Gastroesophageal sphincter (tissue), 4 donors: ENCODE data around the gene NGEF. TPM values are rescaled to one million over a fixed set of nuclear protein-coding genes. Genes with fewer than 3 reads are reported as not detected.

Experiments used
- ATAC-seq: fragments of 150-250 bp; one replicate; pipeline ENCODE4 v1.9.1; 2016; ENCODE audit warnings: mild to moderate bottlenecking, moderate library complexity
- H3K27ac ChIP-seq, 4 donors: fragments of 200-600 bp; sonication (generic) in 3 of 4; 1 replicate in 3 of 4; 2 replicates in 1 of 4; pipeline ENCODE4 v1.5.1; 2016 to 2019
- H3K27me3 ChIP-seq: fragments of 200-600 bp; sonication (generic); one replicate; pipeline ENCODE4 v1.5.1; 2019
- H3K36me3 ChIP-seq, 2 donors: fragments of 200-600 bp; sonication (generic); one replicate each; pipeline ENCODE4 v1.5.1; 2019; ENCODE audit warnings: control low read depth in 1 of 2
- H3K4me1 ChIP-seq, 3 donors: fragments of 200-600 bp; sonication (generic); 1 replicate in 2 of 3; 2 replicates in 1 of 3; pipeline ENCODE4 v1.5.1; 2016 to 2019; ENCODE audit warnings: control low read depth in 2 of 3
- H3K4me3 ChIP-seq, 2 donors: fragments of 200-600 bp; sonication (generic); one replicate each; pipeline ENCODE4 v1.5.1; 2019; ENCODE audit warnings: mild to moderate bottlenecking in 1 of 2, moderate library complexity in 1 of 2
- H3K9me3 ChIP-seq, 3 donors: fragments of 200-600 bp; sonication (generic); one replicate each; pipeline ENCODE4 v1.5.1; 2017 to 2019; ENCODE audit warnings: control low read depth in 2 of 3
- CTCF ChIP-seq, 4 experiments: fragments of 200-600 bp in 2 of 4; fragments of 450-650 bp in 2 of 4; sonication (generic) in 1 of 4; IDR thresholded peaks; one replicate each; pipeline ENCODE4 v1.5.1; 2017 to 2019; ENCODE audit warnings: antibody characterized with exemption in 4 of 4, mild to moderate bottlenecking in 2 of 4, moderate library complexity in 2 of 4
- EP300 ChIP-seq: sonication (generic); formaldehyde crosslinking; IDR thresholded peaks from one replicate; pipeline ENCODE4 v1.6.1; 2017; ENCODE audit warnings: antibody characterized with exemption, mild to moderate bottlenecking
- POLR2A ChIP-seq, 2 donors: fragments of 450-650 bp; IDR thresholded peaks; one replicate each; pipeline ENCODE4 v1.6.1; 2017; ENCODE audit warnings: antibody characterized with exemption in 2 of 2, mild to moderate bottlenecking in 2 of 2, moderate library complexity in 1 of 2
- POLR2AphosphoS5 ChIP-seq: sonication (generic); formaldehyde crosslinking; IDR thresholded peaks from one replicate; pipeline ENCODE4 v1.6.1; 2017; ENCODE audit warnings: antibody characterized with exemption
- WGBS, 2 donors: methylation state at CpG; one replicate each; pipeline ENCODE4 v1.1.5; 2018; ENCODE audit warnings: low coverage in 1 of 2; 5-methylcytosine and 5-hydroxymethylcytosine counted together
- total RNA-seq, 4 donors: library from RNA; depleted of rRNA; stranded (reverse); fragments of >200 nt; gene quantifications; one replicate each; pipeline ENCODE4 v1.1.0, GENCODE V29; 2016

The NGEF gene
- total RNA-seq, 4 donors from 2014 or later: 0.40 to 0.49 (median 0.46) TPM; not detected in 1

GRCh38 chr2:232870018-232870765 lies 142.9 kb downstream of the NGEF start, which contains the start of gene SNORC:
Gene SNORC (plus strand): TSS chr2:232870264. CDS start chr2:232870342, 78 bp downstream.
- Histone ChIP-seq H3K4me3 (no peak within 1 kb of the TSS), H3K36me3 (no peaks in the 10 kb centered on the region), H3K27me3 (peaks cover 8% of the 10 kb centered on the region), H3K4me1 (peaks cover 0 to 1% (median 0%) of the 10 kb centered on the region in 3 donors), H3K9me3 (no peaks in the 10 kb centered on the region), H3K27ac (no peak within 1 kb of the TSS)
- WGBS, 2 donors: 92 to 97% methylated on average over 2 to 5 of the region's 21 CpGs
- TF ChIP-seq CTCF (IDR thresholded peaks at IDR 0.05) (no peak), POLR2A (IDR thresholded peaks at IDR 0.05) (no peak), POLR2AphosphoS5 (no peak), EP300 (no peak)
- no peak for ATAC-seq

GRCh38 chr2:232869138-232870017 lies 143.7 kb downstream of the NGEF start:
- Histone ChIP-seq H3K4me1 (no peaks in the 10 kb centered on the region), H3K36me3 (no peaks in the 10 kb centered on the region), H3K27me3 (no peaks in the 10 kb centered on the region), H3K4me3 (no peak overlapping the region), H3K9me3 (no peaks in the 10 kb centered on the region), H3K27ac (no peak overlapping the region)
- WGBS, 2 donors: 66% methylated on average over 8 to 14 of the region's 15 CpGs
- ATAC-seq: no peak
- TF ChIP-seq POLR2A (IDR thresholded peaks at IDR 0.05): no peak
- no peak for TF ChIP-seq POLR2AphosphoS5
- no peak for TF ChIP-seq CTCF (IDR thresholded peaks at IDR 0.05)
- no peak for TF ChIP-seq EP300

DNA sequence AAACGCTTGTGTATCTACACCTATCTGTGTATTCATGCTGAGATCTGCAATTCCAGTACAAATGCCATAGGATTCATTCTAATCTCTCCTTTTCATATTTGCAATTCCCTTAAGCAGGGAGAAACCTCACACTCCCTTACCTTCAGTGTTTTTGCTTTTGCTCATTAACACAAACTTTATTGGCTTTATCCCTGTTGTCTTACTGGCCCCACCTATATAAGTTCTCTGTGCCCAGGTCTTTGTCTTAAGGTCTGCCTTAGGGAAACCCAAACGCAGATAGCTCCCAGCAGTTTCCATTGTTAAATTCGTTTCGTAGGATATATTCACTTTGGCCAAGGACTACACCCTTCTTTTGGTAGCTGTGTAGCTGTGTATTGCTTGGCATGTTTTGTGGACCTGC lies 147.0 kb downstream of the NGEF start:
- H3K27ac ChIP-seq: no peak overlapping the region
- TF ChIP-seq EP300 (no peak), POLR2AphosphoS5 (no peak), CTCF (IDR thresholded peaks at IDR 0.05) (no peak), POLR2A (IDR thresholded peaks at IDR 0.05) (no peak)
- no peak for ATAC-seq
- H3K4me3 ChIP-seq: no peak overlapping the region
- WGBS, 2 donors: 81 to 89% methylated on average over 4 of the region's 4 CpGs
- no peaks in the 10 kb centered on the region for H3K4me1 ChIP-seq
- no peaks in the 10 kb centered on the region for H3K27me3 ChIP-seq
- no peaks in the 10 kb centered on the region for H3K9me3 ChIP-seq
- H3K36me3 ChIP-seq: peaks cover 0 to 16% of the 10 kb centered on the region in 2 donors

GRCh38 chr2:232865165-232865564 lies 147.9 kb downstream of the NGEF start:
- Histone ChIP-seq H3K36me3 (peaks cover 0 to 23% of the 10 kb centered on the region in 2 donors), H3K9me3 (no peaks in the 10 kb centered on the region), H3K4me1 (no peaks in the 10 kb centered on the region), H3K27ac (no peak overlapping the region), H3K27me3 (no peaks in the 10 kb centered on the region), H3K4me3 (no peak overlapping the region)
- no peak for TF ChIP-seq EP300
- no peak for TF ChIP-seq POLR2AphosphoS5
- TF ChIP-seq POLR2A (IDR thresholded peaks at IDR 0.05): no peak
- TF ChIP-seq CTCF (IDR thresholded peaks at IDR 0.05): no peak
- no peak for ATAC-seq
- WGBS, 2 donors: 77 to 100% methylated on average over 1 of the region's 1 CpG
